Fibroblast of lung (primary cell): Measurements from ENCODE around the gene TCF23. TPM values are rescaled to one million over a fixed set of nuclear protein-coding genes. Genes with fewer than 3 reads are reported as not detected.
A peak's percentile ranks its signal among the peaks of the same experiment; 100 is the strongest.

Experiments used
- DNase-seq, 2 donors: peaks; one replicate each; pipeline versions ENCODE4 v3.0.0 to v3.0.0-alpha.2; 2010; ENCODE audit warnings: low read depth in 2 of 2
- H2AFZ ChIP-seq: 2 replicates; pipeline ENCODE4 v1.5.1; 2012; ENCODE audit warnings: low read length, control low read depth, inconsistent platforms
- H3K27ac ChIP-seq: 2 replicates; pipeline ENCODE4 v1.5.1; 2011; ENCODE audit warnings: low read length, control low read depth; ENCODE audit not compliant: insufficient read depth
- H3K27me3 ChIP-seq: 2 replicates; pipeline ENCODE4 v1.5.1; 2011; ENCODE audit warnings: mild to moderate bottlenecking, low read length; ENCODE audit not compliant: control insufficient read depth, insufficient read depth
- H3K36me3 ChIP-seq: 2 replicates; pipeline ENCODE4 v1.5.1; 2011; ENCODE audit warnings: low read length; ENCODE audit not compliant: control insufficient read depth, insufficient read depth
- H3K4me1 ChIP-seq: 2 replicates; pipeline ENCODE4 v1.5.1; 2011; ENCODE audit warnings: low read length; ENCODE audit not compliant: control insufficient read depth, insufficient read depth; ENCODE audit errors: extremely low read depth
- H3K4me2 ChIP-seq: 2 replicates; pipeline ENCODE4 v1.5.1; 2011; ENCODE audit warnings: low read length, control low read depth; ENCODE audit not compliant: insufficient read depth; ENCODE audit errors: extremely low read depth
- H3K4me3 ChIP-seq, 4 experiments: fragments of 200-600 bp in 1 of 4; sonication (generic) in 1 of 4; replicated peaks in 1 of 4; 2 replicates each; pipeline ENCODE4 v1.5.1; 2011 to 2016; ENCODE audit warnings: low read length in 4 of 4, low read depth in 3 of 4, mild to moderate bottlenecking in 3 of 4, control low read depth in 2 of 4, inconsistent platforms in 1 of 4, mixed read lengths in 1 of 4; ENCODE audit not compliant: insufficient read depth in 1 of 4; ENCODE audit errors: control extremely low read depth in 1 of 4
- H3K79me2 ChIP-seq: 2 replicates; pipeline ENCODE4 v1.5.1; 2012; ENCODE audit warnings: mild to moderate bottlenecking, low read length, inconsistent platforms; ENCODE audit not compliant: control insufficient read depth, insufficient read depth
- H3K9ac ChIP-seq: 2 replicates; pipeline ENCODE4 v1.5.1; 2011; ENCODE audit warnings: mild to moderate bottlenecking, low read length, control low read depth; ENCODE audit not compliant: insufficient read depth
- H3K9me3 ChIP-seq: 2 replicates; pipeline ENCODE4 v1.5.1; 2012; ENCODE audit warnings: low read depth, low read length; ENCODE audit not compliant: control insufficient read depth, insufficient read depth
- H4K20me1 ChIP-seq: 2 replicates; pipeline ENCODE4 v1.5.1; 2011; ENCODE audit warnings: low read length; ENCODE audit not compliant: control insufficient read depth, insufficient read depth; ENCODE audit errors: extremely low read depth
- CTCF ChIP-seq, 2 donors: IDR thresholded peaks in 1 of 2; conservative IDR thresholded peaks in 1 of 2; 1 replicate in 1 of 2; 2 replicates in 1 of 2; pipeline ENCODE4 v1.5.1; 2011 to 2012; ENCODE audit warnings: low read length in 2 of 2, control low read depth in 1 of 2, inconsistent platforms in 1 of 2, low read depth in 1 of 2, mild to moderate bottlenecking in 1 of 2
- EZH2 ChIP-seq: IDR thresholded peaks from 2 replicates; pipeline ENCODE4 v1.5.1; 2012; ENCODE audit warnings: low read length, control low read depth, mild to moderate bottlenecking; ENCODE audit errors: missing control alignments
- polyA plus RNA-seq, 2 donors: library from polyadenylated mRNA; depleted of rRNA in 1 of 2; stranded (reverse) in 1 of 2; unstranded in 1 of 2; fragments of >200 nt; gene quantifications; 2 replicates each; pipeline ENCODE4 v1.2.1, GENCODE V29; 2011 to 2012; ENCODE audit warnings: missing spikeins in 1 of 2
- total RNA-seq: library from RNA; depleted of rRNA; stranded (reverse); fragments of >200 nt; gene quantifications from 2 replicates; pipeline ENCODE4 v1.2.1, GENCODE V29; 2014

The TCF23 gene
- total and polyA plus RNA-seq, 2 donors (not counting 1 experiment from before 2014, with no cell fraction given): not detected

GRCh38 chr2:27133195-27133875 is 15.5 kb upstream of the TCF23 start:
- H3K27ac ChIP-seq: peak overlapping the region; percentile 82

GRCh38 chr2:27133905-27134780 is 14.7 kb upstream of the TCF23 start, which contains the start of gene PREB:
Gene PREB (minus strand): TSS chr2:27134636. CDS start chr2:27134421, 215 bp downstream.
- Histone ChIP-seq H3K4me3 (peak within 1 kb of the TSS; percentile 87 to 98 (median 96)), H2AFZ (peak within 1 kb of the TSS; percentile 82), H3K79me2 (peaks cover 15% of the 10 kb centered on the region), H3K27me3 (no peaks in the 10 kb centered on the region), H3K9ac (peak within 1 kb of the TSS; percentile 90), H3K9me3 (no peaks in the 10 kb centered on the region), H3K36me3 (peaks cover 18% of the 10 kb centered on the region), H4K20me1 (no peaks in the 10 kb centered on the region), H3K4me1 (peaks cover 4% of the 10 kb centered on the region), H3K4me2 (peak within 1 kb of the TSS; percentile 97), H3K27ac (peak within 1 kb of the TSS; percentile 82)
- peak; percentile 85 to 94 for DNase-seq
- peak; percentile 41 to 55 for TF ChIP-seq CTCF (conservative IDR thresholded peaks at IDR 0.05 in 1 of 2, IDR thresholded peaks at IDR 0.05 in 1 of 2; ENCODE audit: low read depth in 1 of 2, low read length in 2 of 2)
- no peak for TF ChIP-seq EZH2

More at GRCh38 chr2:27133195-27133875, 15.5 kb upstream of the TCF23 start:
- Histone ChIP-seq H3K9me3 (no peaks in the 10 kb centered on the region), H3K36me3 (peaks cover 18% of the 10 kb centered on the region), H3K79me2 (peaks cover 15% of the 10 kb centered on the region), H3K27me3 (no peaks in the 10 kb centered on the region), H2AFZ (no peak overlapping the region), H3K9ac (peak overlapping the region; percentile 90), H3K4me2 (peak overlapping the region; percentile 97), H3K4me3 (peak overlapping the region; percentile 87 to 98 (median 96)), H4K20me1 (no peaks in the 10 kb centered on the region), H3K4me1 (peaks cover 4% of the 10 kb centered on the region)
- DNase-seq: no peak
- TF ChIP-seq CTCF (conservative IDR thresholded peaks at IDR 0.05 in 1 of 2, IDR thresholded peaks at IDR 0.05 in 1 of 2; ENCODE audit: low read depth in 1 of 2, low read length in 2 of 2): no peak
- TF ChIP-seq EZH2: no peak
